Measurements from ENCODE around the gene CREB1. TPM values are rescaled to one million over a fixed set of nuclear protein-coding genes. Genes with fewer than 3 reads are reported as not detected.
A peak's percentile ranks its signal among the peaks of the same experiment; 100 is the strongest.

The CREB1 gene
- total and polyA plus RNA-seq, 2 donors (not counting 1 experiment from before 2014, with no cell fraction given) = 42.5 to 156 TPM

GRCh38 chr2:207616185-207616584 lies 86.4 kb downstream of the CREB1 start:
- DNase-seq (no peak), ATAC-seq (ENCODE audit: low read depth) (no peak)
- no peak overlapping the region for H3K27ac ChIP-seq (ENCODE audit: low read length in 2 of 2)
- CTCF ChIA-PET = interaction anchor here (0.7 kb wide), 1 partner anchor 1520 kb away, joined by 3 read pairs; no protein-coding TSS in a partner anchor
- Mint-ChIP-seq H3K9me3 (ENCODE audit: insufficient read depth) (no peaks in the 10 kb centered on the region), H3K27ac (no peak overlapping the region), H3K4me1 (peaks cover 34% of the 10 kb centered on the region), H3K27me3 (no peaks in the 10 kb centered on the region), H3K4me3 (no peak overlapping the region)
- no peak overlapping the region for H3K9ac ChIP-seq (ENCODE audit: low read length)
- H4K20me1 ChIP-seq (ENCODE audit: control insufficient read depth, insufficient read depth, low read length, poor library complexity, severe bottlenecking) = peaks cover 16% of the 10 kb centered on the region
- H3K4me2 ChIP-seq (replicated peaks; ENCODE audit: low read depth, low read length, poor library complexity, severe bottlenecking) = no peak overlapping the region
- peaks cover 5 to 54% of the 10 kb centered on the region in 2 experiments for H3K36me3 ChIP-seq (replicated peaks in 1 of 2; ENCODE audit: control extremely low read depth in 1 of 2, control insufficient read depth in 1 of 2, extremely low read depth in 1 of 2, insufficient read depth in 2 of 2, low read length in 1 of 2)
- WGBS (ENCODE audit: insufficient coverage) = 100% methylated on average over 3 of the region's 4 CpGs
- H3K79me2 ChIP-seq (ENCODE audit: control insufficient read depth, insufficient read depth, low read length) = peaks cover 59% of the 10 kb centered on the region
- H2AFZ ChIP-seq (ENCODE audit: insufficient read depth, low read depth, low read length, poor library complexity, severe bottlenecking) = no peak overlapping the region
- no peak for TF ChIP-seq EZH2 (IDR thresholded peaks at IDR 0.05; ENCODE audit: borderline replicate concordance, insufficient read depth, low read depth, low read length, poor library complexity, severe bottlenecking)
- TF ChIP-seq, protein P1, sequence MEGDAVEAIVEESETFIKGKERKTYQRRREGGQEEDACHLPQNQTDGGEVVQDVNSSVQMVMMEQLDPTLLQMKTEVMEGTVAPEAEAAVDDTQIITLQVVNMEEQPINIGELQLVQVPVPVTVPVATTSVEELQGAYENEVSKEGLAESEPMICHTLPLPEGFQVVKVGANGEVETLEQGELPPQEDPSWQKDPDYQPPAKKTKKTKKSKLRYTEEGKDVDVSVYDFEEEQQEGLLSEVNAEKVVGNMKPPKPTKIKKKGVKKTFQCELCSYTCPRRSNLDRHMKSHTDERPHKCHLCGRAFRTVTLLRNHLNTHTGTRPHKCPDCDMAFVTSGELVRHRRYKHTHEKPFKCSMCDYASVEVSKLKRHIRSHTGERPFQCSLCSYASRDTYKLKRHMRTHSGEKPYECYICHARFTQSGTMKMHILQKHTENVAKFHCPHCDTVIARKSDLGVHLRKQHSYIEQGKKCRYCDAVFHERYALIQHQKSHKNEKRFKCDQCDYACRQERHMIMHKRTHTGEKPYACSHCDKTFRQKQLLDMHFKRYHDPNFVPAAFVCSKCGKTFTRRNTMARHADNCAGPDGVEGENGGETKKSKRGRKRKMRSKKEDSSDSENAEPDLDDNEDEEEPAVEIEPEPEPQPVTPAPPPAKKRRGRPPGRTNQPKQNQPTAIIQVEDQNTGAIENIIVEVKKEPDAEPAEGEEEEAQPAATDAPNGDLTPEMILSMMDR (IDR thresholded peaks at IDR 0.05) = no peak
- intact Hi-C loops (cut with micrococcal nuclease) = no loop called here
- peaks cover 23 to 25% of the 10 kb centered on the region in 2 donors for H3K4me1 ChIP-seq (ENCODE audit: control insufficient read depth in 2 of 2, insufficient read depth in 2 of 2, low read length in 2 of 2)
- POLR2A ChIA-PET = interaction anchor here (0.6 kb wide), 1 partner anchor 76 kb away, joined by 4 read pairs; no protein-coding TSS in a partner anchor
- H3K9me3 ChIP-seq (ENCODE audit: control extremely low read depth in 1 of 3, control insufficient read depth in 2 of 3, insufficient read depth in 1 of 3, low read length in 2 of 3) = no peaks in the 10 kb centered on the region
- H3K4me3 ChIP-seq (ENCODE audit: control extremely low read depth in 1 of 5, extremely low read depth in 1 of 5, insufficient read depth in 1 of 5, low read depth in 2 of 5, low read length in 4 of 5) = no peak overlapping the region
- H3K27me3 ChIP-seq (replicated peaks in 1 of 4; ENCODE audit: control extremely low read depth in 1 of 4, control insufficient read depth in 3 of 4, insufficient read depth in 4 of 4, low read length in 3 of 4) = no peaks in the 10 kb centered on the region

DNA sequence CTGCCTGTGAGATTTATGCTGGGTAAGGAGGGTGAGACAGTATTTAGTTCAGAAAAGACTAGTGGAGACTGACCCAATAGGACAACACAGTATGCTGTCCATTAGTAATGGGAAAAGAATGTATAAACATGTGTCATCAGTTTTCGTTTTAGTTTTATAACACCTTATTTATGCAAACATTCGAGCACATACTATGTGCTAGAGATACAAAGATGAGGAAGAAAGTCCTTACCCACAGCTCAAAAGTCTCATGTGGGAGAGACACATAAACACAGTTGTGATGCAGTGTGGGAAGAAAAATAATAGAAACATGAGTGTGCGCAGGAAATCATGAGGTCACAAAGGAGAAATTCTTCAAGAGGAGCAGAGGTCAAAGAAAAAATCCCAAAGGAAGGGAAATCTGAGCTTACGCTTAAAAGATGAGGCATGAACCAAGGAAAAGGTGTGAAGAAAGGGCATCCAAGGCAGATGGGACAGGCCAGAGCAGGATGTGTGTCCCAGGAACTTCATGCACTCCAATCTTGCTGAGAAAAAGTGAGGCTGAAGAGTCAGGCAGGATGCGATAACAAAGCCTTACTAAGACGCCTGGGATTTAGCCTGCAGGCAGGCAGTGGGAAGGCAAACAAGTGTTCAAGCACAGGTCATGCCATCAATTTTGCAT lies 87.4 kb downstream of the CREB1 start:
- POLR2A ChIA-PET = interaction anchor here (0.6 kb wide), 2 partner anchors 52 to 87 kb away, joined by 3 to 6 read pairs; partner anchors contain the start of gene CREB1
- peaks cover 16% of the 10 kb centered on the region for H4K20me1 ChIP-seq (ENCODE audit: control insufficient read depth, insufficient read depth, low read length, poor library complexity, severe bottlenecking)
- intact Hi-C loops (cut with micrococcal nuclease) = no loop called here
- no peak overlapping the region for H3K4me2 ChIP-seq (replicated peaks; ENCODE audit: low read depth, low read length, poor library complexity, severe bottlenecking)
- H2AFZ ChIP-seq (ENCODE audit: insufficient read depth, low read depth, low read length, poor library complexity, severe bottlenecking) = no peak overlapping the region
- no peak overlapping the region for H3K9ac ChIP-seq (ENCODE audit: low read length)
- Mint-ChIP-seq H3K9me3 (ENCODE audit: insufficient read depth) (no peaks in the 10 kb centered on the region), H3K4me1 (peaks cover 42% of the 10 kb centered on the region), H3K27ac (peak overlapping the region; percentile 23), H3K4me3 (no peak overlapping the region), H3K27me3 (no peaks in the 10 kb centered on the region)
- no peak for TF ChIP-seq EZH2 (IDR thresholded peaks at IDR 0.05; ENCODE audit: borderline replicate concordance, insufficient read depth, low read depth, low read length, poor library complexity, severe bottlenecking)
- peaks cover 33 to 35% of the 10 kb centered on the region in 2 donors for H3K4me1 ChIP-seq (ENCODE audit: control insufficient read depth in 2 of 2, insufficient read depth in 2 of 2, low read length in 2 of 2)
- H3K79me2 ChIP-seq (ENCODE audit: control insufficient read depth, insufficient read depth, low read length) = peaks cover 67% of the 10 kb centered on the region
- H3K27ac ChIP-seq (ENCODE audit: low read length in 2 of 2) = peak overlapping the region in 1 of 2 donors; percentile 65
- WGBS (ENCODE audit: insufficient coverage) = 98% methylated on average over 4 of the region's 6 CpGs
- no peak overlapping the region for H3K4me3 ChIP-seq (ENCODE audit: control extremely low read depth in 1 of 5, extremely low read depth in 1 of 5, insufficient read depth in 1 of 5, low read depth in 2 of 5, low read length in 4 of 5)
- CTCF ChIA-PET = no interaction called here
- no peak for ATAC-seq (ENCODE audit: low read depth)
- DNase-seq = no peak
- no peaks in the 10 kb centered on the region for H3K27me3 ChIP-seq (replicated peaks in 1 of 4; ENCODE audit: control extremely low read depth in 1 of 4, control insufficient read depth in 3 of 4, insufficient read depth in 4 of 4, low read length in 3 of 4)
- peaks cover 5 to 64% of the 10 kb centered on the region in 2 experiments for H3K36me3 ChIP-seq (replicated peaks in 1 of 2; ENCODE audit: control extremely low read depth in 1 of 2, control insufficient read depth in 1 of 2, extremely low read depth in 1 of 2, insufficient read depth in 2 of 2, low read length in 1 of 2)
- H3K9me3 ChIP-seq (ENCODE audit: control extremely low read depth in 1 of 3, control insufficient read depth in 2 of 3, insufficient read depth in 1 of 3, low read length in 2 of 3) = no peaks in the 10 kb centered on the region

Measured in B cell (primary cell).